HG02981 (cell line): ENCODE measurements around the gene TFAM.

Experiments
- ATAC-seq: cut with Tn5 transposase; IDR thresholded peaks from one replicate; pipeline ENCODE4 v1.9.1; 2021; ENCODE audit warnings: mild to moderate bottlenecking, moderate library complexity; ENCODE audit not compliant: unreplicated experiment

TFAM gene

DNA sequence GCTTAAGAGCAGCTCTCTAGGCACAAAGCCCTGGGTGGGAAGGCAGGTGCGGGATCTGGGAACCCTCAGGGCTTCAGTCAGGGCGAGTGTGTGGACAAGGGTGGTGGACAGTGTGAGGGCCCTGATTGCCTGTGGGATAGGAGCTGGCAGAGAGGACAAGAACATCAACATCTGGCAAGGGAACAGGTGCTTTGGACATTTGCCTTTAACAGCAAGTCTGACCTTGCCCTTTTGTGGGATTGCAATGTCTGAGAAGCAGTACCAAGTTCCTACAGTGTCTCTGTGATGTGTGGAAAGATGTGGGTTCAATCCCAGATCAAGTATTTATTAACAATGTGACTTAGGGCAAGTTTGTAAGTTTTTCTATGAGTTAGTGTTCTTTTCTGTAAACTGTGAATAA, 46.7 kb downstream of the TFAM start:
- no peak for ATAC-seq

DNA sequence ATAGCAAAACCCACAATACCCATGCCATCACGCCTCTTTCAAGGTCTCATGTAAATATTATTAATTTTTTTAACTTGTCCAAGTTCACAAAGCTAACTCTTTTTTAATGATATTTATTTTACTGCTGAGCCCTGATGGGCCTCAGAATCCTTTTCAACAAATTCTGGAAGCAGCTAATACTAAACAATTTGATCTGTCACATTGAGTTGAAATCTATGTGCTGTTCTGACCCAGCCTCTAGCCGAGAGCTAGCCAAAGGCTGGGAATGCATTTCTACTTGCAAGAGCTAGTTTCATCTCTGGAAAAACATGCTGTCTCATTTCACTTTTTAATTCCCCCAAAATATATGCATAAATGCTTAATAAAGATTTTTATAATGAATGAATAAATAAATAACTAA, 47.9 kb downstream of the TFAM start:
- ATAC-seq: no peak

DNA sequence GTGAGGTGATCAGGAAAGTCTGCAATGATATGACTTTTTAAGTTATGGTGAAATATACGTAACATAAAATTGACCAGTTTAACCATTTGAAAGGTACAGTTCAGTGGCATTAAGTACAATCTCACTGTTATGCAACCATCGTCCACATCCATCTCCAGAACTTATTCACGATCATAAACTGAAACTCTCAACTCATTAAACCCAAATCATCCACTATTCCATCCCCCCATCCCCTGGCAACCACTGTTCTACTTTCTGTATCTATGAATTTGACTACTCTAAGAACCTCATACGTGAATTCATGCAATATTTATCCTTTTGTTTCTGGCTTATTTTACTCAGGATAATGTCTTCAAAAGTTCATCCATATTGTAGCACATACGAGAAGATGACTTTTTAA, 48.4 kb downstream of the TFAM start:
- ATAC-seq: no peak

DNA sequence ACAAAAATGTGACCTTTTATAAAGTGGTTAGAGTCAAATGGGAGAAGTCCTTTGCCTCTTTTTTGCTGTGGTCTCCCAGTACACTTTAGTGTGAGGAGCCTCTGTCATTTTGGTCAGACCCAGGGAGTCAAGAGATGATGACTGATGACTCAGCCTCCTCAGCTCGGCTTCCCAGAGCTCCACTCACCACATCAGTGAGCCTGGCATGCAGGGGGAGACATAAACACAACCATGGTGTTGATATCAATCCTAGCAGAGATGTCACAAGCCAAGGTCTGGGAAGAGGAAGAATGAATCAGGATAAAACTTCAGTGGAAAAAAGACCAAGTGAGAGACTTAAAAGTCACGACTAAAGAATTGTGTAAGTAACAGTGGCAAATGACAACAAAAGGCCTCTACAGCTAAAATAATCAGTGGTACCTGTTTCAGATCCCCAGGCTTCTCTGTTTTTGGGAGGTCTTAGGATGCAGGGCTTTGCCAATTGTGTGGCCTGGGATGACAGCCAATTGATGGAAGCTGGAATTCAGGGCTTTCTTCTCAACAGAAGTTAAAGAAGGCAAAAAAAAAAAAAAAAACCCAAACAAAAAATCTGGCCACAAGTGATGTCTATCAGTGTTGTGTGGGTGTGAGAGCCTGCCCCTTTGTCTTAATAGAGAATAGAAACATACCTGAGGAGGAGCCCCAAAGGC, 50.2 kb downstream of the TFAM start:
- ATAC-seq: no peak

DNA sequence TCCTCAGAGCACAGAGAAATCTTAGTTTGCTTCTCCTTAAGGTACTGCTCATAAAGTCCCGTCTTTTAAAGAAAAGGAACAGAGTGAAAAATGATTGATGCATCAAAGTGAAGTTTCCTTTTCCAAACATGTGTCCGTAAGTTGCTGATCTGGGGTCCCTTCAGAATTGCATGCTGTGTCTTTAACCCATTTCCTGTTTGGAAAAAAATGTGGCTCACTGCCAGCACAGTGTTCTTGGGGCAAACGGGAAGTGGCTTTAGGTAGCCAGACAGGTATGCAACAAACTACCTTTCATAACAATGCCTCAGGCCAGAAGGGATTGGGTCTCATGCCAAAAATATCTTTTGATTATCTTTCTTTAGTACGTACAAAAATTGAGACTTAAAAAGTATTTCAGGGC, 50.9 kb downstream of the TFAM start:
- no peak for ATAC-seq

GRCh38 chr10:58438340-58438871, 53.2 kb downstream of the TFAM start:
- no peak for ATAC-seq

- no peak for ATAC-seq
These were observed 53.8 kb downstream of the TFAM start for GRCh38 chr10:58438986-58439385.

- no peak for ATAC-seq
These were observed 54.6 kb downstream of the TFAM start for GRCh38 chr10:58439632-58440364.

DNA sequence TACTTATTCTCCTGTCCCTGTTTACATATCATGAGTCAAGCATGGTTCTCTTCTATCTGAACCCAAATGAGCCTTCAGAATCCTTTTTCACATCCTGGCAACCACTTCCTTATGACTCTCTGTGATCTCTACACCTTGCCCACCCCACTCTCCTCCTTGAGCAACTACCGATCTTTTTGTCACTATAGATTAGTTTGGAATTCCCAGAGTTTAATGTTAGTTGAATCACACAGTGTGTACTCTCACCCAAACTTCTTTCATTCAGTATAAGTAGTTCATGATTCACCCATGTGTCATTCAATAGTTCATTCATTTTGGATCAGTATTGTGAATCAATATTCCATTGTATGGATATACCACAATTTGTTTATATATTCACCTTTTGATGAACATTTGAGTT, 55.3 kb downstream of the TFAM start:
- ATAC-seq: no peak

DNA sequence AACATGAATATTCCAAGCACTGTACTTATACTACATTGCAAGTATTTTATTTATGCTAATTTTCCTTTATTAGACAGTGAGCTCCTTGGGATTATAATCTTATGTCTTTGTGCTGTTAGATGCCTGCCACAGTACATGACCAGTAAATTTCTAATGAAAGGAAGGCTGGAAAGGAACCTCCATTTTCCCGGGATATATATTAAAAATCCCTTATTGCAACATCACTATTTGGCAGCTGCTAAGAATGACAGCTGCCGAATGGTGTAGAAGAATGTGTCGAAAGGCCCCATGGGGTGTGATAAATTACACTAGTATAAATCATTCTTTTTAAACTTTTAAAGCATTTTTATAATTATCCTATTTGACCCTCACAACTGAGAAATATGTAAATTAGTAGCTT, 59.1 kb downstream of the TFAM start:
- ATAC-seq: no peak

- ATAC-seq: no peak
These were observed 59.7 kb downstream of the TFAM start for GRCh38 chr10:58444876-58445275.

GRCh38 chr10:58448121-58448935, 63.1 kb downstream of the TFAM start:
- no peak for ATAC-seq
